Caco-2 (cell line): ENCODE results near the gene RNF7. TPM values are rescaled to one million over a fixed set of nuclear protein-coding genes. Genes with fewer than 3 reads are reported as not detected.

Source experiments
- BruUV-seq: library from RNA; stranded (reverse); fragments of 400-500 nt; replicated peaks from 2 replicates; lab custom pipeline; 2021; lab: Mats Ljungman, UMichigan
- CTCF ChIA-PET: fragments of 300-600 bp; sonication (Branson Sonifier 250); formaldehyde crosslinking; loops from one replicate; lab custom pipeline; 2022; ENCODE audit warnings: antibody characterized with exemption; lab: Charles Lee
- POLR2A ChIA-PET: fragments of 300-600 bp; sonication (Branson Sonifier 250); formaldehyde crosslinking; loops from one replicate; lab custom pipeline; 2022; ENCODE audit warnings: antibody characterized with exemption; lab: Charles Lee
- DNase-seq, 2 experiments: peaks; one replicate each; pipeline versions ENCODE4 v3.0.0 to v3.0.0-alpha.2; 2020 to 2022
- H3K27me3 ChIP-seq: replicated peaks from 2 replicates; pipeline ENCODE4 v1.6.0; 2011; ENCODE audit warnings: low read length; ENCODE audit not compliant: control insufficient read depth, insufficient read depth
- H3K36me3 ChIP-seq: 2 replicates; pipeline ENCODE4 v1.5.1; 2011; ENCODE audit warnings: low read length; ENCODE audit not compliant: control insufficient read depth, insufficient read depth
- H3K4me1 ChIP-seq: fragments of 250-450 bp; sonication (Bioruptor Pico); 2 replicates; pipeline ENCODE4 v1.5.1; 2020; ENCODE audit warnings: mild to moderate bottlenecking
- H3K4me3 ChIP-seq: 2 replicates; pipeline ENCODE4 v1.5.1; 2011; ENCODE audit warnings: low read depth, mild to moderate bottlenecking, control low read depth, low read length
- H3K9me3 ChIP-seq: fragments of 250-450 bp; sonication (Bioruptor Pico); 2 replicates; pipeline ENCODE4 v1.5.1; 2020; ENCODE audit warnings: mild to moderate bottlenecking, moderate library complexity
- H3K27ac Mint-ChIP-seq: one replicate; pipeline ENCODE4 v1.8.0; 2022; ENCODE audit warnings: mixed read lengths; ENCODE audit not compliant: unreplicated experiment
- H3K27me3 Mint-ChIP-seq: one replicate; pipeline ENCODE4 v1.8.0; 2022; ENCODE audit warnings: mixed read lengths; ENCODE audit not compliant: insufficient read depth, unreplicated experiment
- H3K36me3 Mint-ChIP-seq: one replicate; pipeline ENCODE4 v1.8.0; 2022; ENCODE audit warnings: mild to moderate bottlenecking, mixed read lengths; ENCODE audit not compliant: insufficient read depth, unreplicated experiment
- H3K4me1 Mint-ChIP-seq: one replicate; pipeline ENCODE4 v1.8.0; 2022; ENCODE audit warnings: low read depth, mixed read lengths; ENCODE audit not compliant: unreplicated experiment
- H3K4me3 Mint-ChIP-seq: one replicate; pipeline ENCODE4 v1.8.0; 2022; ENCODE audit warnings: mild to moderate bottlenecking, moderate library complexity, mixed read lengths; ENCODE audit not compliant: unreplicated experiment
- H3K9me3 Mint-ChIP-seq: one replicate; pipeline ENCODE4 v1.8.0; 2022; ENCODE audit warnings: mixed read lengths; ENCODE audit not compliant: unreplicated experiment
- intact Hi-C: fragments of 100-400 bp; cut with micrococcal nuclease; formaldehyde crosslinking; loops from one replicate; pipeline ENCODE4 v1.10.0; 2022; ENCODE audit not compliant: unreplicated experiment
- total RNA-seq: library from RNA; stranded (reverse); gene quantifications from 2 replicates; pipeline ENCODE4 v1.2.3, GENCODE V29; 2022
- TF ChIP-seq, protein P1 (sequence below), 2 experiments: fragments of 200-600 bp in 1 of 2; IDR thresholded peaks; 1 replicate in 1 of 2; 2 replicates in 1 of 2; pipeline versions ENCODE4 v1.5.1 to v1.8.0; 2011 to 2022; ENCODE audit warnings: antibody characterized with exemption in 1 of 2, control low read depth in 1 of 2, inconsistent platforms in 1 of 2, low read depth in 1 of 2, low read length in 1 of 2, mild to moderate bottlenecking in 1 of 2, moderate library complexity in 1 of 2; ENCODE audit not compliant: insufficient read depth in 1 of 2, severe bottlenecking in 1 of 2, unreplicated experiment in 1 of 2

Gene RNF7
- total RNA-seq, 1 experiment from 2014 or later: 96.3 TPM

DNA sequence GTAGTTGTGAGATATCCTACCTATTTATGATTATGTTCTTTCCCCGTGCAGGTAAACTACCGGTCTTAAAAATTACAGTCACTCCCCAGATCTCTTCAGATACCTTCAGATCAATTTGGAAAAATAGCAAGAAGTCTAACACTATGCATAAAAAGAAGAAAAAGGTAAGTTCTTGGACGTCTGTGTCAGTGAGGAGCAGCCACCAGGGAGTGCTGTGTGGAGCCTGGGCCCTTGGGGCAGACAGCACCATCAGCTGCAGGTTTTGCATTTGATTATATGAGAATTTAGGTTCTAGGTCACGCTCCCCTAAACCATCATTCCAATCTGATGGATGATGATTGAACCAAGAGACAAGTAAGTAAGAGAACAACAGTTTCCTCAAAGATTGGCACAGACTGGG is 8.9 kb upstream of the RNF7 start:
- POLR2A ChIA-PET: no interaction called here
- Mint-ChIP-seq H3K4me1 (peaks cover 9% of the 10 kb centered on the region), H3K27me3 (peaks cover 4% of the 10 kb centered on the region), H3K36me3 (no peaks in the 10 kb centered on the region), H3K4me3 (no peak overlapping the region), H3K27ac (no peak overlapping the region), H3K9me3 (no peaks in the 10 kb centered on the region)
- Histone ChIP-seq H3K4me1 (peaks cover 9% of the 10 kb centered on the region), H3K9me3 (no peaks in the 10 kb centered on the region), H3K27me3 (no peaks in the 10 kb centered on the region), H3K36me3 (no peaks in the 10 kb centered on the region), H3K4me3 (no peak overlapping the region)
- intact Hi-C loops: no loop called here
- DNase-seq: no peak
- TSS peak; percentile 78 for BruUV-seq
- CTCF ChIA-PET: no interaction called here
- TF ChIP-seq, protein P1, sequence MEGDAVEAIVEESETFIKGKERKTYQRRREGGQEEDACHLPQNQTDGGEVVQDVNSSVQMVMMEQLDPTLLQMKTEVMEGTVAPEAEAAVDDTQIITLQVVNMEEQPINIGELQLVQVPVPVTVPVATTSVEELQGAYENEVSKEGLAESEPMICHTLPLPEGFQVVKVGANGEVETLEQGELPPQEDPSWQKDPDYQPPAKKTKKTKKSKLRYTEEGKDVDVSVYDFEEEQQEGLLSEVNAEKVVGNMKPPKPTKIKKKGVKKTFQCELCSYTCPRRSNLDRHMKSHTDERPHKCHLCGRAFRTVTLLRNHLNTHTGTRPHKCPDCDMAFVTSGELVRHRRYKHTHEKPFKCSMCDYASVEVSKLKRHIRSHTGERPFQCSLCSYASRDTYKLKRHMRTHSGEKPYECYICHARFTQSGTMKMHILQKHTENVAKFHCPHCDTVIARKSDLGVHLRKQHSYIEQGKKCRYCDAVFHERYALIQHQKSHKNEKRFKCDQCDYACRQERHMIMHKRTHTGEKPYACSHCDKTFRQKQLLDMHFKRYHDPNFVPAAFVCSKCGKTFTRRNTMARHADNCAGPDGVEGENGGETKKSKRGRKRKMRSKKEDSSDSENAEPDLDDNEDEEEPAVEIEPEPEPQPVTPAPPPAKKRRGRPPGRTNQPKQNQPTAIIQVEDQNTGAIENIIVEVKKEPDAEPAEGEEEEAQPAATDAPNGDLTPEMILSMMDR (IDR thresholded peaks at IDR 0.05; ENCODE audit: insufficient read depth in 1 of 2, low read depth in 1 of 2, low read length in 1 of 2, severe bottlenecking in 1 of 2, unreplicated experiment in 1 of 2): no peak

DNA sequence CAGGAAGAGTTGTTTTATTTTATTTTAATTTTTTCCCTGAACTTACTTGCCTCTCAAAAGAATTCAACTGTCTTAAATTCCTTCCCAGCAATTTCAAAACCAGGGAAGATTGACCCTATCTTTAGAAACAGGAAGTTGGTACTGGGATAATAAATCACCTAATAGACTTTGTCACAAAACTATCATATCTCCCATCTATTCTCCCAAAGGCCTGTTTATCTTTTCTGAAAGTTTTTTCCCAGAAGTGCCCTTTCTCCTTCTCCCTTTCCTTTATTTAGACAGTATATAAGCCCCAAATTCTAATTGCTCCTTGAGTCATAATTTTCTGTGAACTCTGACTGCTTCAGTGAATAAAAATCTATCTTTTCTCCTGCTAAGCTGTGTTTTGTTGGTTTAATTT is 2.9 kb upstream of the RNF7 start:
- peaks cover 6% of the 10 kb centered on the region for H3K36me3 Mint-ChIP-seq
- no peaks in the 10 kb centered on the region for H3K27me3 ChIP-seq
- POLR2A ChIA-PET: no interaction called here
- intact Hi-C loops: no loop called here
- no peaks in the 10 kb centered on the region for H3K9me3 Mint-ChIP-seq
- CTCF ChIA-PET: interaction anchor here (0.6 kb wide), 1 partner anchor 584 kb away, joined by 3 read pairs; no protein-coding TSS in a partner anchor
- no TSS peak for BruUV-seq
- TF ChIP-seq, protein P1 (IDR thresholded peaks at IDR 0.05; ENCODE audit: insufficient read depth in 1 of 2, low read depth in 1 of 2, low read length in 1 of 2, severe bottlenecking in 1 of 2, unreplicated experiment in 1 of 2): no peak
- no peaks in the 10 kb centered on the region for H3K4me1 Mint-ChIP-seq
- peaks cover 4% of the 10 kb centered on the region for H3K27me3 Mint-ChIP-seq
- H3K4me3 Mint-ChIP-seq: no peak overlapping the region
- no peaks in the 10 kb centered on the region for H3K36me3 ChIP-seq
- peaks cover 16% of the 10 kb centered on the region for H3K4me1 ChIP-seq
- no peak overlapping the region for H3K4me3 ChIP-seq
- DNase-seq: no peak
- H3K9me3 ChIP-seq: no peaks in the 10 kb centered on the region
- no peak overlapping the region for H3K27ac Mint-ChIP-seq

DNA sequence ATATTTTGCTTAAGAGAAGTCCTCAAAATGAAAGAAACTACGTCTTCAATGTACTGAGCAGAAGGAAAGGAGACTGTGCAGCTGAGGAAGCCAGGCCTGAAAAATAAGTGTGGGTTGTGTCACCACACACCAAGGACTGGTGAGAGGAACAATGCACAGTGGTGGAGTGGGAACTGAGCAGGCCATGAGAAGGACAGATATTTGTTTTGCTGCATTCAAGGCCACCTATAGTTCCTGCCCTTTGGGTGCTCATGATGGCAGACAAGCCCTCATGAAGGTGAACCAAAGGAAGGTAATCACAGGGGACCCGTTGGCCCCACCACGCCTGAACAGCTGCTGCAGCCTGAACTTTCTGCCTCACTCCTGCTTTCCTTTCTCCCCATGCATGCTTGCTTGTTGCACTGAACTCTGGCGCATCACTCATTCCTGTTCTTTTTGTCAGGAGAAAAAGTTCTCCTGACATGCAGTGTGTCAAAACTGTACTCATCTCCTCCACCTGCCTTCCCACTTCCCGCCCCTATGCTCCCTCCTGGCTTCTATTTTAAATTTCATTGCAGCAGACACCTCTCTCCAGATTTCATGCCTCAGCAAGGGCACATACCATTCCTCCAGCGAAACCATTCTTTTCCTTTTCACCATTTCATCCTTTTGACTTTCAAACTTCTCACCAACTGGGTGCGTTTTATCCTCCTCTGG is 2.2 kb upstream of the RNF7 start:
- no peaks in the 10 kb centered on the region for H3K36me3 ChIP-seq
- no peak for DNase-seq
- peaks cover 20% of the 10 kb centered on the region for H3K4me1 ChIP-seq
- CTCF ChIA-PET: no interaction called here
- peaks cover 4% of the 10 kb centered on the region for H3K27me3 Mint-ChIP-seq
- no peak overlapping the region for H3K4me3 Mint-ChIP-seq
- H3K9me3 ChIP-seq: no peaks in the 10 kb centered on the region
- H3K9me3 Mint-ChIP-seq: no peaks in the 10 kb centered on the region
- BruUV-seq: no TSS peak
- TF ChIP-seq, protein P1 (IDR thresholded peaks at IDR 0.05; ENCODE audit: insufficient read depth in 1 of 2, low read depth in 1 of 2, low read length in 1 of 2, severe bottlenecking in 1 of 2, unreplicated experiment in 1 of 2): no peak
- no peaks in the 10 kb centered on the region for H3K4me1 Mint-ChIP-seq
- intact Hi-C loops: no loop called here
- peak overlapping the region; percentile 1 for H3K27ac Mint-ChIP-seq
- H3K27me3 ChIP-seq: no peaks in the 10 kb centered on the region
- peaks cover 6% of the 10 kb centered on the region for H3K36me3 Mint-ChIP-seq
- POLR2A ChIA-PET: no interaction called here
- H3K4me3 ChIP-seq: no peak overlapping the region
